B cell (primary cell): ENCODE results near the gene LONP2. TPM values are rescaled to one million over a fixed set of nuclear protein-coding genes. Genes with fewer than 3 reads are reported as not detected.

Source experiments
- ATAC-seq: fragments of 200-7000 bp; cut with Tn5 transposase; one replicate; pipeline ENCODE4 v1.10.0; 2021; ENCODE audit warnings: low read depth, mild to moderate bottlenecking, moderate number of reproducible peaks, moderate library complexity
- CTCF ChIA-PET: fragments of 350-600 bp; sonication (Branson Sonifier 250); formaldehyde crosslinking; loops from one replicate; lab custom pipeline; 2021; ENCODE audit warnings: antibody characterized with exemption, inconsistent platforms; lab: Charles Lee
- POLR2A ChIA-PET: fragments of 350-600 bp; sonication (Branson Sonifier 250); formaldehyde crosslinking; loops from one replicate; lab custom pipeline; 2021; ENCODE audit warnings: antibody characterized with exemption; lab: Charles Lee
- DNase-seq: peaks from one replicate; pipeline ENCODE4 v3.0.0; 2013
- H2AFZ ChIP-seq: 2 replicates; pipeline ENCODE4 v1.6.1; 2012; ENCODE audit warnings: mild to moderate bottlenecking, low read depth, low read length; ENCODE audit not compliant: insufficient read depth, poor library complexity, severe bottlenecking
- H3K27ac ChIP-seq, 2 donors: 1 replicate in 1 of 2; 2 replicates in 1 of 2; pipeline ENCODE4 v1.5.1; 2012 to 2013; ENCODE audit warnings: low read length in 2 of 2, mild to moderate bottlenecking in 2 of 2, moderate library complexity in 1 of 2
- H3K27me3 ChIP-seq, 4 experiments: fragments of 200-600 bp in 1 of 4; sonication (generic) in 1 of 4; replicated peaks in 1 of 4; 1 replicate in 2 of 4; 2 replicates in 2 of 4; pipeline versions ENCODE4 v1.6.1 to v1.7.0; 2013 to 2016; ENCODE audit warnings: low read length in 3 of 4, mild to moderate bottlenecking in 2 of 4, mixed read lengths in 1 of 4, moderate library complexity in 1 of 4; ENCODE audit not compliant: insufficient read depth in 4 of 4, control insufficient read depth in 3 of 4; ENCODE audit errors: control extremely low read depth in 1 of 4
- H3K36me3 ChIP-seq, 2 experiments: replicated peaks in 1 of 2; 1 replicate in 1 of 2; 2 replicates in 1 of 2; pipeline versions ENCODE4 v1.6.1 to v1.7.1; 2013; ENCODE audit warnings: low read length in 1 of 2; ENCODE audit not compliant: insufficient read depth in 2 of 2, control insufficient read depth in 1 of 2; ENCODE audit errors: control extremely low read depth in 1 of 2, extremely low read depth in 1 of 2
- H3K4me1 ChIP-seq, 2 donors: fragments of 200-600 bp in 1 of 2; sonication (generic) in 1 of 2; 1 replicate in 1 of 2; 2 replicates in 1 of 2; pipeline versions ENCODE4 v1.5.1 to v1.6.1; 2013 to 2017; ENCODE audit warnings: low read length in 2 of 2; ENCODE audit not compliant: control insufficient read depth in 2 of 2, insufficient read depth in 2 of 2
- H3K4me2 ChIP-seq: replicated peaks from 2 replicates; pipeline ENCODE3; 2012; ENCODE audit warnings: mild to moderate bottlenecking, low read depth, low read length; ENCODE audit not compliant: poor library complexity, severe bottlenecking
- H3K4me3 ChIP-seq, 5 experiments: fragments of 200-600 bp in 1 of 5; sonication (generic) in 1 of 5; 1 replicate in 3 of 5; 2 replicates in 2 of 5; pipeline versions ENCODE4 v1.5.1 to v1.7.0; 2011 to 2016; ENCODE audit warnings: low read length in 4 of 5, mild to moderate bottlenecking in 4 of 5, low read depth in 2 of 5, control low read depth in 1 of 5, moderate library complexity in 1 of 5; ENCODE audit not compliant: insufficient read depth in 1 of 5; ENCODE audit errors: control extremely low read depth in 1 of 5, extremely low read depth in 1 of 5
- H3K79me2 ChIP-seq: fragments of 200-600 bp; sonication (generic); one replicate; pipeline ENCODE4 v1.6.0; 2016; ENCODE audit warnings: low read length; ENCODE audit not compliant: control insufficient read depth, insufficient read depth
- H3K9ac ChIP-seq: fragments of 200-600 bp; sonication (generic); 2 replicates; pipeline ENCODE4 v1.6.1; 2017; ENCODE audit warnings: mild to moderate bottlenecking, low read length, moderate library complexity
- H3K9me3 ChIP-seq, 3 donors: one replicate each; pipeline versions ENCODE4 v1.6.1 to v1.7.1; 2013; ENCODE audit warnings: low read length in 2 of 3; ENCODE audit not compliant: control insufficient read depth in 2 of 3, insufficient read depth in 1 of 3; ENCODE audit errors: control extremely low read depth in 1 of 3
- H4K20me1 ChIP-seq: 2 replicates; pipeline ENCODE4 v1.6.0; 2012; ENCODE audit warnings: mild to moderate bottlenecking, low read length; ENCODE audit not compliant: insufficient read depth, control insufficient read depth, poor library complexity, severe bottlenecking
- H3K27ac Mint-ChIP-seq: one replicate; pipeline ENCODE4 v1.8.0; 2021; ENCODE audit warnings: mixed read lengths
- H3K27me3 Mint-ChIP-seq: one replicate; pipeline ENCODE4 v1.8.0; 2021; ENCODE audit warnings: mixed read lengths
- H3K4me1 Mint-ChIP-seq: one replicate; pipeline ENCODE4 v1.8.0; 2021; ENCODE audit warnings: mixed read lengths
- H3K4me3 Mint-ChIP-seq: one replicate; pipeline ENCODE4 v1.8.0; 2021; ENCODE audit warnings: mixed read lengths
- H3K9me3 Mint-ChIP-seq: one replicate; pipeline ENCODE4 v1.8.0; 2022; ENCODE audit warnings: mixed read lengths; ENCODE audit not compliant: insufficient read depth
- CTCF ChIP-seq: fragments of 200-600 bp; IDR thresholded peaks from one replicate; pipeline ENCODE4 v1.8.0; 2022; ENCODE audit warnings: antibody characterized with exemption, mild to moderate bottlenecking
- EZH2 ChIP-seq: IDR thresholded peaks from 2 replicates; pipeline ENCODE4 v1.6.1; 2012; ENCODE audit warnings: borderline replicate concordance, low read depth, mild to moderate bottlenecking, moderate library complexity, low read length; ENCODE audit not compliant: insufficient read depth, poor library complexity, severe bottlenecking
- WGBS: methylation state at CpG from one replicate; pipeline ENCODE4 v1.1.5; 2013; ENCODE audit warnings: missing lambda C conversion rate; ENCODE audit not compliant: insufficient coverage; 5-methylcytosine and 5-hydroxymethylcytosine counted together
- intact Hi-C: fragments of 100-400 bp; cut with micrococcal nuclease; formaldehyde crosslinking; loops from one replicate; pipeline ENCODE4 v1.10.0; 2022
- polyA plus RNA-seq: library from polyadenylated mRNA; depleted of rRNA; stranded (reverse); fragments of >200 nt; gene quantifications from 2 replicates; pipeline ENCODE4 v1.2.3, GENCODE V29; 2012
- total RNA-seq, 2 donors: library from RNA; stranded (reverse); fragments of 120-200 nt in 1 of 2; gene quantifications; 1 replicate in 1 of 2; 2 replicates in 1 of 2; pipeline versions ENCODE4 v1.2.3 to v1.2.4, GENCODE V29; 2013 to 2022

Gene LONP2
- total and polyA plus RNA-seq, 2 donors (not counting 1 experiment from before 2014, with no cell fraction given): 39.3 to 84.2 TPM

- H3K4me2 ChIP-seq: no peak overlapping the region
- no peaks in the 10 kb centered on the region for H3K4me1 ChIP-seq
- intact Hi-C loops: no loop called here
- peaks cover 0 to 8% (median 6%) of the 10 kb centered on the region in 3 donors for H3K9me3 ChIP-seq
- no peak overlapping the region for H2AFZ ChIP-seq
- no peak overlapping the region for H3K9ac ChIP-seq
- DNase-seq: no peak
- no peak overlapping the region for H3K27ac ChIP-seq
- H3K27me3 ChIP-seq: no peaks in the 10 kb centered on the region
- Mint-ChIP-seq H3K27ac (no peak overlapping the region), H3K4me1 (no peaks in the 10 kb centered on the region), H3K4me3 (no peak overlapping the region), H3K27me3 (no peaks in the 10 kb centered on the region), H3K9me3 (peaks cover 2% of the 10 kb centered on the region)
- no peak for TF ChIP-seq CTCF
- no peak for TF ChIP-seq EZH2
- no peak for ATAC-seq
- H3K79me2 ChIP-seq: peaks cover 8% of the 10 kb centered on the region
- ChIA-PET POLR2A (no interaction called here), CTCF (interaction anchor here (1.0 to 1.2 kb wide), 2 partner anchors 234 to 255 kb away, joined by 3 read pairs; no protein-coding TSS in a partner anchor)
- H3K36me3 ChIP-seq: peaks cover 13 to 58% of the 10 kb centered on the region in 2 experiments
- no peak overlapping the region for H3K4me3 ChIP-seq
- no CpG with 5 or more reads among the region's 4 CpGs for WGBS
- H4K20me1 ChIP-seq: no peaks in the 10 kb centered on the region
Measured at GRCh38 chr16:48291754-48292153, 47.7 kb downstream of the LONP2 start.

- Histone ChIP-seq H3K79me2 (peaks cover 3% of the 10 kb centered on the region), H3K27me3 (no peaks in the 10 kb centered on the region), H3K27ac (no peak overlapping the region), H3K4me3 (no peak overlapping the region), H3K4me2 (no peak overlapping the region), H2AFZ (no peak overlapping the region), H3K9me3 (peaks cover 0 to 1% (median under 1%) of the 10 kb centered on the region in 3 donors), H4K20me1 (no peaks in the 10 kb centered on the region), H3K4me1 (no peaks in the 10 kb centered on the region), H3K36me3 (peaks cover 7 to 56% of the 10 kb centered on the region in 2 experiments), H3K9ac (no peak overlapping the region)
- intact Hi-C loops: no loop called here
- TF ChIP-seq CTCF: no peak
- TF ChIP-seq EZH2: no peak
- WGBS: no CpG with 5 or more reads among the region's 2 CpGs
- ATAC-seq: no peak
- H3K9me3 Mint-ChIP-seq: no peaks in the 10 kb centered on the region
- CTCF ChIA-PET: interaction anchor here (1.0 to 1.2 kb wide), 2 partner anchors 233 to 254 kb away, joined by 3 read pairs; no protein-coding TSS in a partner anchor
- POLR2A ChIA-PET: no interaction called here
- no peaks in the 10 kb centered on the region for H3K4me1 Mint-ChIP-seq
- H3K4me3 Mint-ChIP-seq: no peak overlapping the region
- no peaks in the 10 kb centered on the region for H3K27me3 Mint-ChIP-seq
- DNase-seq: no peak
- H3K27ac Mint-ChIP-seq: no peak overlapping the region
Measured at GRCh38 chr16:48292452-48292851, 48.4 kb downstream of the LONP2 start.
